CD4-positive, alpha-beta T cell treated with Interleukin-1 beta for 1 hour (primary cell): ENCODE data around the gene MCU.
"Not testable (repeated sequence)": the region's sequence is repeated elsewhere in the genome, so short reads cannot be mapped to it uniquely, and the experiment has no call there.

Source experiments
- DNase-seq, 2 donors: peaks; one replicate each; pipeline ENCODE4 v3.0.0-alpha.2; 2020 to 2022

The MCU gene

DNA sequence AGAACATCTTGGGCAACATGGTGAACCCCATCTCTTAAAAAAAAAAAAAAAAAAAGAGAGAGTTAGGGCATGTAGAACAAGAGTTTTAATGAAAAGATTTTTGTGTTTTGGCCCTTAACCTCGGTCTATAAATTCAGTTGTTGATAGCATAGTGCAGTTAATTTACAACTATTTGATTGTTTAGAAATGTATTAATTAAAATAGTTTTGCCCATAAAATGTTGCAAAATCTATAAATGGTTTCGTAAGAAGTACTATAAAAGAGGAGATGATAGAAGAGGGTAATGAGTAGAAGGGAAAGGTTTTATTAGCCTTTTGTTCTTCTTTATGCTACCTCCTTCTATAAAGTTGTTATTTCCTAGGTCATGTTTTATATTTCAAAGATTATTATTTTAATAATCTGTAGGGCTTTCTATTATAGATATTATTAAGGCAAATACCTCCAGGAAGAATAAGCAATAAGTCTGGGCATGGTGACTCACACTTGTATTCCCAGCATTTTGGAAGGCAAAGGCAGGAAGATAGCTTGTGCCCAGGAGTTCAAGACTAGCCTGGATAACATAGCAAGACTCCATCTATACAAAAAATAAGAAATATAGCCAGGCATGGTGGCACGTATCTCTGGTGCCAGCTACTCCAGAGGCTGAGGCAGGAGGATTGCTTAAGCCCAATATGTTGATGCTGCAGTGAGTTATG lies 73.3 kb downstream of the MCU start:
- DNase-seq = no peak

DNA sequence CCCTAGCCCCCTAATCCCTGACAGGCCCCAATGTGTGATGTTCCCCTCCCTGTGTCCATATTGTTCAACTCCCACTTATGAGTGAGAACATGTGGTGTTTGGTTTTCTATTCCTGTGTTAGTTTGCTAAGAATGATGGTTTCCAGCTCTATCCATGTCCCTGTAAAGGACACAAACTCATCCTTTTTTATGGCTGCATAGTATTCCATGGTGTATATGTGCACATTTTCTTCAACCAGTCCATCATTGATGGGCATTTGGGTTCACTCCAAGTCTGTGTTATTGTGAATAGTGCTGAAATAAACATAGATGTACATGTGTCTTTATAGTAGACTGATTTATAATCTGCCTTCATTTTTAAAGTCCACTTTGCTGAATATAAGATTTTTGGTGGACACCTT lies 79.3 kb downstream of the MCU start:
- DNase-seq = not testable (repeated sequence)

DNA sequence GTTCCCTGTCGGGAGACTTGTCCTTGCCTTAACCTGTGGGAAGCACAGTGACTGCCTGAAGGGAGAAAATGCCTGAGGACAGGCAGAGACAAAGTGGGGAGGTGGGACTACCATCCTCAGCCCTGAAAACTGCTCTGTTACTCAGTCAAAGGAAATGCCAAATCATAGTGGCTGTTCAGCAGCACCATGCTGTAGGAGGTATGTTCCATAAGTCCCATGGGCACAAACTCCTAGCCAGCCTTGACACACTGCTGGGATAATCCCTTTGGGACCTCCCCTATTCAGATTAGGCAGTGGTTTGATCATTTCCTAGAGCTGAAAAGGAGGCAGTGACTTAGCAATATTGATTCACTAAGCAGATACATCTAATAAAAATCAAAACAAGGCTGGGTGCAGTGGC lies 80.1 kb downstream of the MCU start:
- no peak for DNase-seq

DNA sequence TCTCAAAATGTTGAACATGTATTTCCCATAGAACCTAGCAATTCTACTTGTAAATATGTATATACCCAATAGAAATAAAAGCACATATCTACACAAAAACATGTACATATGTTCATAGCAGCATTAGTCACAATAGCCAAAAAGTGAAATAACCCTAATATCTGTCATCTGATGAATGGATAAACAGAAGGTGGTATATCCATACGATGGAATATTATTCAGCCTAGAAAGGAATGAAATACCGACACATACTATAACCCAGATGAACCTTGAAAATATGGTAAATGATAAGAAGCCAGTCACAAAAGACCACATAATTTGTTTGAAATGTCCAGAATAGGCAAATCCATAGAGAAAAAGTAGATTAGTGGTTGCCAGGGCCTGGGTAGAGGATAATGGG lies 87.9 kb downstream of the MCU start:
- no peak for DNase-seq

DNA sequence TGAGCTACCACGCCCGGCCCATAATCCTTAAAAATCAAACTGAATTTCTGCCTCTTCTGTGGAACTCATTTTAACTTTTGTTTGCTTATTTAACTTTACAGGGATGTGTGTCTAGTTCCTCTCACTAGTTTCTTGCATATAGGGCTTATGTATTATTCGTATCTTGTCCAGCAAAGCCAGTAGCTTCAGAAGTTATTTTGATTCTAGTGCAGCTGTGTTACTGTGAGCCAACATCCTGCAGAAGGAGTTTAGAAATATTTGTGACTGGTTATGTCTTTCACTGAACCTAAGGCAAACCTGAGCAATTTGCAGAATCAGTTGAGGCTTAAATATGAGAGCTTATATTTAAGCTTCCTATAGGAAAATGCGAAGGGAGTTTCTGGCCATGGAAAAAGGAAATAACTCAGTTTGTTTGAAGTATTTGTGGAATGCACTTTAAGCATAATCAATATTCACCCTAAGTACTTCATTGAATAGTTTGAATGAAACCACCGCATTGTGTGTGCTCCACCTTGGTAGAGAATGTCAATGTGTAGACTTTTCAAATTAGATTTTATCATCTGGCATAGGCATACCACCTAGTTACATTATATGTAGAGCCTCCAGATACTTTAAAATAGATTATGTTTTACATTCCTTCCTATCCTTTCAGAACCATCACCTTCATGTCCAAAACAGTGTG lies 90.8 kb downstream of the MCU start:
- no peak for DNase-seq

DNA sequence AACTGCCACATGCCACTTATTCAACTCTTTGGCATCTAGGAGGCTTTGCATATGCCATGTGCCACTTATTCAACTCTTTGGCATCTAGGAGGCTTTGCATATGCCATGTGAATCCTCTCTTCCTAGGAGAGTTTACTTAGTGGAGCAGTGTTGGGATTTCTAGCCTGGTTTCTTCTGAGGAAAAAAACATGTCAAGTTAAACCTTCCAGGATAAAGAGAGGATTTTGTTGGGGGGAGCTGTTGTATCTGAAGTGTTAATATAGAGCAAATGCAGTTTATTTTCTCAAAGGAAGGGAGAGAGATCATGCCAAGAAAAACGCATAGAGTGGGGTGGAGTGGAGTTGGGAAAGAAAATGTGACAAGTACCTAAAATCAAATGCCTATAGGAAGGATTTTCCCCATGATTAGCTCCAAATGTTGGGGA lies 91.5 kb downstream of the MCU start:
- no peak for DNase-seq

DNA sequence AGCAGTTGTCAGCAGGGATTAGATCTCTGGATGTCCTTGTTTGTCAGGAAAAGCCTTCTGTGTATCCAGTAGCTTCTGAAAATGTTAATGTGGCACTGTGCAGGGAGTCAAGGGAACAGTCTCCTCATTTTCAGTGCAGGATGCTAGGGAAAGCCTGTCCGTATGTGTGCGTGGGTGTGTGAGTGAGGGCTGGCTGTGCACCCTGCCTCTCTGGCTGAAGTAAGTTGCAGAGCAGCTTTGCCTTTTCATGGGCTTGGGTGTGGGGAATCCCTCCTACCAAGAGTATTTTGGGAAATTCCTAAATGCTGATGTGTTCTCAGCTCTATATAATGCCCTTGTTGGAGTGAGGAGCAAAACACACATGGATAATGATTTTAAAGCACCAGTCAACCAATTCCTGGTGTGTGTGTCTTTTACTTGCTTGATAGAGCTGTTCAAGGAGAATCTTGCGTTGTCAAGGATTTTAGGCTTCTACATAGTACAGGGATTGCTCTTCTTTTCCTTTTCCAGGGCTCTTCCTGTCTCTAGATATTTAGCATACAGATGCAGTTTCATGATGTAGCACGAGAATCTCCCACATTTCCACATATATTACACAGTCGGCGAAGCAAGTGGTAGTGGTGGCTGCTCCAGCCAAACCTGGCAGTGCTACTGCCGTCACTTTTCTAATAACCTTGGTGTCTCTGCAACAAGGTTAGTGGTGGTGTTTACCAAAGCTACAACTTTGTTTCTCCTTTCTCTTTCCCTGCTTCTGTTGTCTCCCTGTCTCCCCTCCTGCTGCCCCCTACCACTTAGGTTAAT lies 92.8 kb downstream of the MCU start:
- DNase-seq = no peak

DNA sequence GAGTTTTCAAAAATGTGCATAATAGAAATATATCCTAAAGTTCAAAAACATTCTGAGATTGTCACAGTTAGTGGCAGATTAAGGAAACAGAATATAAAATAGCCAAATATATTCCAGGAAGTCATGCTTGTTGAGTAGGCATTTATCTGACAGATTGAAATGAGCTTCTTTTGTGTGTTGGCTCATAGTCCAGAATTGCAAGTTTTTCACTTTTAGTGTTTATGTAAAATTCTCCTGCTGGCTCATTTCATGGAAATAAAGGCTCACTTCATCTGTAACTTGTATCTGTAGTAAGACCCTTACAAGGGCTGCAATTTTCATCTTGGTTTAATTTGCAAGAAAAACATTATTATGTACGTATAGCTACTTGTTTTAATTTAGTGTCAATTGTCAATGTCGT lies 93.5 kb downstream of the MCU start:
- no peak for DNase-seq

DNA sequence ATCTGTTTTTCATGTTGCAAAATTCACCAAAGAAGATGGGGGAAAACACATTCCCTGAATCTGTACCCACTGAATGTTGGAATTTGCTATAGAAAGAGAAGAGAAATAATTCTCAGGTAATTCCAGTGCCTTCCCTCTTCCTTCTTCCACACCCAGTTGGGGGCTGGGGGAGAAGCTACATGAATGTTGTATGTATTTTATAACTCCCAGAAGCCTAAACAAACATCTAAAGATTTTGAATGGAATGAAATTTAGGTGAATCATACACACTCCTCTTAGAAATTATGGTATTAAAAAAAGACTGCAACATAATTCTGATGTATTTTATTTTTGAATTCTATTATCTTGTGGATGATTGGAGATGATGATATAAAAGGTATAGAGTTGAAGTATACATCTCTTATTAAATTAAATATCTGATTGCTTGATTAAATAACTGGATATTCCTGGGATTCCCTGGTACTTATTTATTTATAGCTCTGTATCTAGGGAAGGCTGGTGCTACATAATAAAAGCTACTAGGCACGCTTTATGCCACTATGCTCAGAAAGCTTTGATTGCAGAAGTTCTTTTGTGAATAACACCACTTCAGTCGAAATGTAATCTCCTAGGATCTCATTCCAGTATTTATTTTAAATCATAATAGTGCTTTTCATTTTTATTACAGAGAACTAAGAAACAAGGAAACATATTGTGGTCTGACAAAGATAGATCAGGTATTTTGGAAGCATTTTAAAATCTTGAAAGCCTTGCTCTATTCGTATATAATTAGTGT lies 98.5 kb downstream of the MCU start:
- no peak for DNase-seq

DNA sequence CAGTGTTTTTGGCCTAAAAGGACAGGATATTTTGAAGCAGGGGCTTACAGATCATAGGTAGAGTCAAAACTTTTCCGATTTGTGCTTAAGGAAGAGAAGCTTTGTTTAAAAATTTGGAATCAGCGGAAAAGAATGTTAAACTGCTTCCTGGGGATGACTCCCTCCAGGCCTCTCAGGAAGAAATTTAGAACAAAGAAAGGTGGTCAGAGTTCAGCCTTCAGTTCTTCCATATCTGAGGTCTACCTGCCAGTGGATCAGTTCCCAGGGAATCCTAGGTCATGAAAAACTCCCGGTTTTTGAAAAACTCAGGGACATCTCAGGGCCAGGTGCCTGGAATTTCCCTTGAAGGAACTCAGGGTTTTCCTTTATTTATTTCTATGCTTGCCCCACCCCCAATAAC lies 100.3 kb downstream of the MCU start:
- DNase-seq = no peak

DNA sequence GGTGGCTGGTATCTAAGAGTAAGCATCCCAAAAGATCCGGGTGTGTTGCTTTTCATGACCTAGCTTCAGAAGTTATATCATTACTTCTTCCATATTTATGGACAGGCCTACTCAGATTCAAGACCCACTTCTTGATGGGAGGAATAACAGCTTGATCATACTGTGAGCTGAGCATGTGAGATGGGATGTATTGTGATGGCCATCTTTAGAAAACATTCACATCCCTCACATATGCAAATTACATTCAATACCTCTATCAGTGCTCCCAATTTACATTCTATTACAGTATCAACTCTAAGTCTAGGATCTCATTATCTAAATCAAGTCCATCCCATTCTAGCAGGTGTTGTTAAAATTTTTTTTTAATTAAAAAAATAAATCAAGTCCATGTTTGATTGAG lies 101.8 kb downstream of the MCU start:
- no peak for DNase-seq

DNA sequence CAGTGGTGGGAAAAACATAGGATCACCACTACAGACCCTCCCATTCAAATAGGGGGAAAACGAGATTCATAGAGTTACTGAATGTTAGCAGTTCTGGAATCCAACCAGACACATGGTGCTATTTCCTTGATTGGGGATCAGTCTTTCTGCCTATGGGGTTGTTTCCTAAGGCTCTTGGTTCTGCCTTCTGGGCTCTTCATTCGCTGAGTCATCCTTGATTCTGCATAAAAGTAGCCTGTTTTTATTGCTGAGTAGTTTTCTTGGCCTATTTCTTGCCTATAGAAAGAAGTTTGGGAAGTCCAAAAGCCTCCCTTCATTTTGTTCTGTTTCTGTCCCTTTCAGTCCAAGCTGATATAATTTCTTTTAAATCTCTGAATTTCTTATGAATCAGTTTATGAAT lies 102.3 kb downstream of the MCU start:
- DNase-seq = no peak

DNA sequence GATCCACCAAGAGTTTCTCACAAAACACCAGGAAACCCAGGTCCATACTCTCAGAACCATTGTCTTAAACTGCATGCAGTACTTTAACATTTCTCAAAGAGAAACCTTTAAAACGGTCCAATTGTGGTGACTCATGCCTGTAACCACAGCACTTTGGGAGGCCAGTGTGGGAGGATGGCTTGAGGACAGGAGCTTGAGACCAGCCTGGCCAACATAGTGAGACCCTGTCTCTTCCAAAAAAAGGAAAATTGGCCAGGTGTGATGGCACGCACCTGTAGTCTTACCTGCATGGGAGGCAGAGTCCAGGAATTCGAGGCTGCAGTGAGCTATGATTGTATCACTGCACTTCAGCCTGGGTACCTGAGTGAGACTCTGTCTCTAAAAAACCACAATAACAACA lies 104.1 kb downstream of the MCU start:
- DNase-seq = no peak

DNA sequence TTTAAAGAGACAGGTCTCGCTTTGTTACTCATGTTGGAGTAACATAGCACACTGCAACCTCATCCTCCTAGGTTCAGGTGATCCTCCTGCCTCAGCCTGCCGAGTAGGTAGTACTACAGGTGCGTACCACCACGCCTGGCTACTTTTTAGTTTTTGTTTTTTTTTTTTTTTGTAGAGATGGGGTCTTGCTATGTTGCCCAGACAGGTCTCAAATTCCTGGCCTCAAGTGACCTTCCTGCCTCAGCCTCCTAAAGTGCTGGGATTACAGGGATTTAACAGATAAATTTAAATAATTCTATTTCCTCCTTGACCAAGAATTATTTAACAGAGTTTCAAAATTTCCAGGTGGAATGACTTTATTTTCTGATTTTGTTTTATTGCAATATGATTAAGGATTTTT lies 104.6 kb downstream of the MCU start:
- DNase-seq = no peak

DNA sequence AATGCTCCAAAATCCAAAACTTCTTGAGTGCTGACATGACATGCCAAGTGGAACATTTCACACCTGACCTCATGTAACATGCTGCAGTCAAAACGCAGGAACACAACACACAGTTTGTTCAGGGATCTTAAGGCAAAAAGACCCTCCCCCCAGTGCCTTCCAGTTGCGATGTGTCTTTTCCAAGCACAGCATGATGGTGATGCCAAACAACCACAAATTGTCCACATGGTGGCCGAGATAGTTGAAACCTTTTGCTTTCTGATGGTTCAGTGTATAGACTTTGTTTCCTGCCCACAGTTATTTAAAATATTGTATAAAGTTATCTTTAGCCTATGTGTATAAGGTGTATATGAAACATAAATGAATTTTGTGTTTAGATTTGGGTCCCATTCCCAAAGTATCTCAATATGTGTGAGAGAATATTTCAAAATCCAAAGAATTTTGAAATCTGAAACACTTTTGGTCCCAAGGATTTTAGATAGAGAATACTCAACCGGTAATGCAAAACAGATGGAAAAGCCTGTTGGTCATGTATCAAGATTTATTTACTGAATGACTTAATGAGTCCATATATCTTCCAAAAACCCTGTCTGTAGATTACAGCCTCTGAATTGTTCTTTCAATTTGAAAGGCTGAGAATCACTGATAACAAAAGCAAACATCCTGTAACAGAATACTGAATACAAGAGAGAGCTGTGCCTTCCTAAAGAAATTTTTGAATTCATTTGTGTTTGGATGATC lies 108.2 kb downstream of the MCU start:
- DNase-seq = no peak

DNA sequence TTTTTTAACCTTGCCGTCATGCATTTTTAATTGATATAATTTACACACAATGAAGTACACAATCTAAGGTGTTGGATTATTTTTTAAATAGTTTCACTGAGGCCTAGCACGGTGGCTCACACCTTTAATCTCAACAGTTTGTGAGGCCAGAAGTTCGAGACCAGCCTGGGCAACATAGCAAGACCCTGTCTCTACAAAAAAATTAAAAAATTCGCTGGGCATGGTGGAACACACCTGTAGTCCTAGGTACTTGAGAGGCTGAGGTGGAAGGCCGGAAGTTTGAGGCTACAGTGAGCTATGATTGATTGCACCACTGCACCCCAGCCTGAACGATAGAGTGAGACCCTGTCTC lies 108.8 kb downstream of the MCU start:
- no peak for DNase-seq

DNA sequence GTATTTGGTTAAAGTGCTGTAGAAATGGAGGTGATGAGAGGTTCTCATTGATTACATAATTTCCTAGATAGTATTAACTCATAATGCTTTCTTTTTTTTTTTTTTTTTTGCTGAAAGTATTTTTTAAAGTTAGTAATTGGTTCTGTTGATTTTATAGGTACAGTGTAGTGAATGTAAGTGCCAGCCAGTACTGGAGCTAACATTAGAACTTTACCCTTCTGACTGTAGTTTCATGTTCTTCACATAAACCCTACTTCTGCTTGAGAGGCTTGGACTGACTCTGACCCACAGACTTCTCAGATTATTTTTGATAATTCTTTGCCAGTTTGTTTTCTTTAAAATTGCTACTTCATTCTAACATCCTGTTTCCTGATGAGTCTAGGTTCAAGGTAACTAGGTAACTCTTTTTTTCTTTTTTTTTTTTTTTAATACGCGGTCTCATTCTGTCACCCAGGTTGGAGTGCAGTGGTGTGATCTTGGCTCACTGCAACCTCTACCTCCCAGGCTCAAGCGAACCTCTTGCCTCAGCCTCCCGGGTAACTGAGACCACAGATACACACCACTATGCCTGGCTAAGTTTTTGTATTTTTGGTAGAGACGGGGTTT lies 109.4 kb downstream of the MCU start:
- DNase-seq = no peak

DNA sequence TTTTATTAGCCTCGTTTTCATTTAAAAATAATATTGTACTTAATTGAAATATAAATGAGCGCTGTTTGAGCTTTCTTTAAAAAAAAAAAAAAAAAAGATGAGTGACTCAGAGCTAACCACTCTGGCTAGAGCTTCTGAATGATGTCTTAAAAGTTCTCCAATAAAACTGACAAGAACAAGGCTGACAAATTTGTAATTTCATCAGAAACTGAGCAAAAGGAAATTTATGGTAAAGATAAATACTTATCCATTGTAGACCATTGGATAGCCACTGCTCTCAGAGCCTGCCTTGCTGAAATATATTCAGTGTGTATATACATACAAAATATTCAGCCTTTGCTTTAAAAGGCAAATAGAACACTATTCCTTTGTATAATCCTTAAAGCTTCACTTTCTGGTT lies 110.4 kb downstream of the MCU start:
- no peak for DNase-seq

DNA sequence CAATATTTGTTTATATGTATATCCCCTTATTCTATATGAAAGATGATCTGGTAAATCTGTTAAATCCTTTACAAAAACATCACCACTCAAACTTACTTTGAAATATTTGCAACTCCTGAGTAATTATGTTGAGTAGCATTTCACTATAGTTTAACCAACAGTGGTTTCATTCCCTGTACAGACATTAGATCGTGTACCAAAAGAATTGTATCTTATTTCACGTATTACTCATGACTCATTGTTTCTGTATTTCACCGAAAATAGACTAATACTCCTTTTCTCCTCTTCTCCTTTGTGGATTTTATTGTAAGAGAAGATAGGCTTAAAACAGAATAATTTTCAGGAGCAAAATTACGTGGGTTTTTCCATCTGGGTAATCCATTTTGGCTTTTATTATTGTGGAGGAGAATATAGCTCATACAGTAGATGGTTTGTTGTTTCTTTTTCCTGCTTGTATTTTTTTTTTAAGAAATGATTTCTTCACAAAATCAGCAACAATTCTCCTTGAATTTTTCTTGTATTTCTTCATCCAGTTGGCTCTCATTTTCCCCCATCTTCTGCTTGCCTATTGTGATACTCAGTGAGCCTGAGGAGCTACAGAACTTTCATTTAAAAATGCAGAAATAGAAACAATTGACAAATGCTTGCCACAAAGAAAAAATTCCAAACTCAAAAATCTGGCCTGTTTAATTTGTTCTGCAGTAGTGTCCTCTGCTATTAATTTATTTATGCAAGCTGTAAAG lies 111.0 kb downstream of the MCU start:
- DNase-seq = no peak

DNA sequence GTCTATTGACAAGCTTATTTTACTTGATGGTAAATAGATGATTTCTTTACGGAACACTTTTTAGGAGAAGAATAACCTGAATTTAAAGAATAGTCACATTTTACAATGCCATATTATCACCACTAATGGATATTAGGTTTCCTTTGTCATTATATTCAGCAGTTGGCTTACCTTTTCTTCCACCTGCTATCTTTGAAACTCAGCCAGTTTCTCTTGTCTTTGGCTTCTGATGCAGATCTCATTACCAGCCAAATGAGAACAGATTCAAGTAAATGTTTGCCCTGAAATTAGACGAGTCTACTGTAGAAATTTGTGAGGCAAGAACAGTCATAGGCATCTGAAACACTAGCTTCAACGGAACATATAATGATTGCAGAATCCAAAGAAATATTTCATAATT lies 116.1 kb downstream of the MCU start:
- DNase-seq = no peak

DNA sequence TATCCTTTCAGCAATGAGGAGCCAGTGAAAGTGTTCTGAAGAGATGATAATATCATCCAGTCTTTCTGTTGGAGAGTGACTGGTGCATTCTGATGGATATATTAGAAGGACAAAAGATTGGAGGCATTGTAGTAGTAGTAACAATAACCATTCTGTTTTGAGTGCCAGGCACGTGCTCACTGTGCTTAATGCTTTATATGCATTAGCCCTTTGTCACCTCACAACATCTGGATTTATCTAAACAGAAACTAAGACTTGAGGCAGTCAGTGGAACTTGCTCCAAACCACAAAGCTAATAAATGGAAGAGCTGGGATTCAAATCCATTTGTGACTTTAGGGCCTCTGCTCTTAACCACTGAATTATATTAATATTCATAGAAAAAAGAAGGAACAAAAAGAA lies 117.1 kb downstream of the MCU start:
- no peak for DNase-seq

DNA sequence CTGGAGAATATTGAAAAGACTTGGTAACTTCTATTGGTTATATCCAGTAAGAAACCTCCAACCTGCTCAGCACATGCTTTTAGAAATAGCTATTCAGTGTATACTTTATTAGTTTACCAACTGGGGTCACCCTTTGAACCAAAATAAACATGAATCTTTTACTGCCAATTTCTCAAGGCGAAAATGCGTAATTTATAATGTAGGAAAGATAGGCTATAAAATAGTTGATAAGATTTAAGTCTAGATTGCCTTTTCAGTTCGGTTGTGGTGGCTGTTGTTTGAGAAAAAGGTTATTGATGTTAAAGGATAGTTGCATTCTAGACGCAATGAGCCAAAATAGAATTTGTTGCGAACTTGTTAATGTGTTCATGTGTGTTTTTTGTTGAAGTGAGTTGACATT lies 119.0 kb downstream of the MCU start:
- no peak for DNase-seq
